ENCODE data around the gene S1PR3.
A peak's percentile ranks its signal among the peaks of the same experiment; 100 is the strongest.

S1PR3 gene

DNA sequence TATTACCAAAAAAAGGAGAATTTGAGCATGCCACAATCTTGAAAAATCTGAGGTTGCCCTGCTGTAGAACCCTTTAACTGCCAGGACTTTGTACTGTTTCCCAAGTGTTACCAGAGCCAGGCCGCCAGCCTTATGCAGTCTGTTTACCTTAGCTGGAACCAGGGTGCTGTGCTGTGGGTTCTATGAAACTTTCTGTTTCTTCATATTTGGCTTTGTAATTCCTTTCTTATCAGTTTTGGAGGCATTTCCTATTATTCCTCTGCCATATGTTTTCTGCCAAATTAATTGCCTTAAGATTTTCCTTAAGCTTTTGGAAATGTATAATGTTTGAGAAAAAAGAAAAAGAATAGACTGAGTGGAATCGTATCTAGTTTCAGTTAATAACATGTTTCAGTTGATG lies 2.1 kb downstream of the S1PR3 start:
- no peak for DNase-seq

DNA sequence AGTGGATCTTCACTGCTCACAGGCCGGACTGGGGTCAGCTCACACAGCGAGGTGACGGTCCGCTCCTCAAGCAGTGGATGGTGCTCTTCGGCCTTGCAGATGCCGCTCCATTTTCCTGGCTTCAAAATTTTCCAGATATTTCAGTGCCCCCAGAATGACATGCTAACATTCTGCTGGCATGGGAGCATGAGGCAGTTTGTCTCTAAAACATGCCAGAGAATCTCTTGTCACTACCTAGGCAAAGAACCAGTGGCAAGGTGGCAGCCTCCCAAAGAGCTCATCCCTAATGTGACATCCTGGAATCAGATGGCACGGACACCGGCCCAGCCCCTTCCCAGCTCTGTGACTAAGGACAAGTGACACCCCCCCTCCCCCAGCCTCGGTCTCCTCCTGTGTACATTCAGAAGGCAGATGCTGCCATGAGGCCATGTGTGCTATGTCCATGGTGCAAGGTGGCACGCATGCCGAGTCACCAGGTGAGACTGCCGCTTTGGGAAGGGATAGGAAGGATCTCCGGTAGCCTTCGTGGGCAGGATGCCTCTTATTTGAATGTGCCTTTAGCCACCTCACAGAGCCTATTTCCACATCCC lies 2.7 kb downstream of the S1PR3 start:
- no peak for DNase-seq

DNA sequence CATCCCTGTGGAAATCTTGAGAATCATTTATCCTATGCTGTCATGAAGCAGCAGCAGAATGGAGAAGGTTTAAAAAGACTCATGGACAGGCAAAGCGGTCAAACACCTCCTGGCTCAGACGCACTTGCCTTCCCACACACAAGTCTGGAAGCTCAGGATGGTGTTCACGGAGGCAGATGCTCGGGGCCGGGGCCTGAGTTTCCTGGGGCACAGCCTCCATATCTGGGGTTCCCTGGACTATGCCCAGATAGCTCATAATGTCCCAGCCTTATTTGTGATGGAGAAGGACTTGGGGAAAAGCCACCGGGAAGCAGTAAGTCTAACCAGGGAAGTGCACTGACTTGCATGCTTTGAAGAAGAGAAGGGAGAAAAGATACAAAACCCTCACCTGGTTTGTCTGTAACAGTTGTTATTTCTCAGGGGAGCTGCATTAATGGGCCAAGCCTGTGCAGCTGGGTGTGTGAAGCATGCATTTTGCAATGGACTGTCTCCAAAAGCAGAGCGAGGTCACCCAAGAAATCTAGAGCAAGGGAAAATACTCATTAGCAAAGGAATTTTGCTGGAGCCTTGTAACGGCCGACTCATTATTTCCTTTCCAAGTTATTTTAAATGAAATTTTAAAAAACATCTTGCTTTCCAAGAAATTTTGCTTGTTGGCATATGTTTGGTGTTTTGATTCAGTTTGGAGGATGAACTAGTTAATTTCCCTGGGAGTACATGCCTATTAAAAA lies 3.4 kb downstream of the S1PR3 start:
- DNase-seq = no peak

DNA sequence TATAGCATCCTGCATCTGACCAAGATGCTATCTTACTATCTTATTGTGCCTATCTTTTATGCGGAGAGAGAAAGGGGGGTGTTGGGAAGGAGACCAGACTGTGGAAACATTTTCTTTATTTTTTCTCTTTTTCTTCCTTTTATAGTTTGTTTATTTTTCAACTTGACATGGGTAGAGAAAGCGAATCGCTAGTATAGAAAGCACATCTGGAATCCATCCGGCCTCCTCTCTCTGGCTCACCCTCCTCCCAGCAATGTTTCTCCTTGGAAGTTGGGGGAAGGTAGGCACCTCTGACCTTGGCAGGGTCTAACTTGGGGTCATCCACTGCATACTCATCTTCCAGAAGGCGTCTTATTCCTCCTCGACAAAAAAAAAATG lies 3.9 kb downstream of the S1PR3 start:
- no peak for DNase-seq

DNA sequence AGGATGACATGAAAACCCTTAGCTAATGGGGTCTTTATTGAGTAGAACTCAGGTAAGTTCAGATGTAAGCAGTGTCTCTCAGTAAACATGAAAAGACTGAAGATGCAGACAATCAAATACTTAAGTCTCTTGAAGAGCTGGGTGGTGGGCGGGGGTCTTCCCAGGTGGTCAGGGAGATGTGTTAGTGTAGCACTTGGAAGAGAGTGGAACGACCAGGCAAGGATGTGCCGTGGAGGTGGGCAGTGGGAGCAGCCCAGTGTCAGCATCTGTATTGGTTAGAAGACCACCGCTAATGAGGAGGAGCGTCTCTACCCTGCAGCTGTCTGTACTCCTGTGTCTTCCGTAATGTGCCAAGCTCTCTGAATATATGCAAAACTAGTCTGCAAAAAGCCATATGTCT lies 4.4 kb downstream of the S1PR3 start:
- no peak for DNase-seq

DNA sequence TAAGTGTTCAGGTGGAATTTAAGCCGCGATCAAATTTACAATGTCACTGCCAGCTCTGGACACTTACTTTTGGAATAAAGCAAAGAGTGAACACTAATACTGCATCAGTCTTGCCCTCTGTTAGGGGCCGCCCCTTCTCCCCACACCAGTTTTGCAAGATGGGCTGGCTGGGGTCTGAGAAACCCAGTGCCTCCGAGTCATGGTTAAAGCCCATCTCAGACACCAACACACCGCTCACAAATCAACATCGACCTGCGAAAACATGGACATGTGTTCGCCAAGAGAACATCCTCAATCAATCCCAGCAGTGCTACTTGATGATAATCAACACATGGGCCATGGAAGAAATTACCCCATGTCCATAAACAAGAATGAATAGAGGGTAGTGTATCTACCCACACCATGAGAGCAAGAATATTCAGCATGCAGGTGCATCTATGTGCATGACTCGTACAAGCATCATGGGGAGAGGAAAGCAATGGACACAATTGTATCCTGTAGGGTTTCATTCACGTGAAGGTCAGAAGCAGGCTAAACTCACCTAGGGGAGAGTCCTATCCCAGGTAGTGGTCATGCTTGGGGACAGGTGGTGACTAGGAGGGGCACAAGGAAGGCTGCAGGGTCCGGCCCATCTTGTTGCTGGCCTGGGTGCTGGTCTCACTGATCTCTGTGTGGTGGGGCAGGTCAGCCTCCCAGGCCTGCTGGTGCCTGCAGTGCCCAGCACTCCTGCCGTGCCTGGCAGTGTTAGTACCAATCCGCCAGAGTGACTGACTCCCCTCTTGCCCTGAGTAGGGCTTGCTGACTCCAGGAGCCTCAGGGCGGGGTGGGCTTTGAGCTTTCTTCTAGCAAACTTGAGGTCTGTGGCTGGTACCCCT lies 5.0 kb downstream of the S1PR3 start:
- no peak for DNase-seq

DNA sequence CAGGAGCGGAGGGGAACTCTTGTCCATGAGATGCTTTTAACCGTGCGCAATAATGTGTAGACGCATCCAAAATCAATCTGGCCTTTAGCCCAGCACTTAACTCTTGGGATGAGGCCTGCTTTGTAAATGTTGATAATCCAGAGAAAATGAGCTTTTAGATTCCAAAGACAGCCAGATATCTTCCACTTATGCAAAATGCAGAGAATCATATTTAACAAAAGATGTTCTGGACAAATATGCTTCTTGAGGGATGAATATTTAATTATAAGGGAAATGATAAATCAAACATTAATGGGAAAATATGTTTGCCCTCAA lies 5.6 kb downstream of the S1PR3 start:
- no peak for DNase-seq

DNA sequence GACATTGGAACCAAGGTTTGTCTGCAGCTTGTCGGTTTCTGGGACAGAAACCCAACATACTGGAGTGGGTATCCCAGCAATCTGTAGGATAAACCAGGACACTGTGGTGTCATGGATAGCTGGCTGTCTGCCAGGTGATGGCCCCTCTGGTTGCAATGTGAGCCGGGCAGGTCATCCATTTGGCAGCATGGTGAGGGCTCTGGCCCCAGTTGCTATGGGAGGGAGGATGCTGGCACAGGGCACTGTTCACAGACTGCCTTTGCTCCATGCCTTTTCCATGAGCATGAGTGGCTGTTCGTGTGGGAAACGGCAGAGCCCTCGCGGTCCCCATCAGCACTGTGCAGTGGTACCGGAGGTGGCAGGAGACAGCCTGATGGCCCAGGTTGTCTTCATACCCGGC lies 6.4 kb downstream of the S1PR3 start:
- no peak for DNase-seq

DNA sequence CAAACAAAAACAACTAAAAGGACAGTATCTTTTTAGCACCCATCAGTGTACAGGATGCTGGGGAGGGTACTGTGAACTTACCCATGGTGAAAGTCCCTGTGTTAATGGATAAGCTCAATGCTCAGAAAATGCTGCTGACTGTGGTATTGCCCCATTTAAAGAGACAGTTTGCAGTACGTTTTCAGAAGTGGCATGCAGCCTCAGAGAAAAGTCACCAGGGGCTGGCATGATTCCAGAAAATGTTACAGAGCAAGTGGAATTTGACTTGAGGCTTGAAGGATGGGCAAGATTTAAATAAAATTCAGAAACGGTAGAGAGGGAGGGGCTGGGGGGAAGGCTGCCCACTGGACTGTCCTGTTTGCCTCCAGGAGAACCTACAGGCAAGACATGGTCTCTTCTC lies 7.2 kb downstream of the S1PR3 start:
- no peak for DNase-seq

DNA sequence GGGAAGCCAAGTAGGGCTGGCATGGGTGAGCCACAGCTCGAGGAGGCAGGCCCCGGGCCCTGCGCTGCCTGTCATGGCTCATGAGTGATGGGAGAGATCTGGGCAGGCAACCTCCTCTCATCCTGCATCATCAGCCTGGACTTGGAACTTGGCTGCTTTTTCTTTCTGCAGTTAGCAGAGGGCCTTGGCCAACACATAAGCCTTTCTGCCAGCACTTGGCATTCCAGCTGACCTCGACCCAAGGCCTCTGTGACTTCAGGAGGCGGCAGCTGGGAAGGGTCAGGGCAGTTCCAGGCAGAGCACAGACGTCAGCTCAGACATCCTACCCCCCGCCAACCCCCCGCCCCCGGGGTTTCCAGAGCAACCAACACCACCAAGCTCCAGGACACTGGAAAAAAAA lies 7.6 kb downstream of the S1PR3 start:
- DNase-seq = no peak

DNA sequence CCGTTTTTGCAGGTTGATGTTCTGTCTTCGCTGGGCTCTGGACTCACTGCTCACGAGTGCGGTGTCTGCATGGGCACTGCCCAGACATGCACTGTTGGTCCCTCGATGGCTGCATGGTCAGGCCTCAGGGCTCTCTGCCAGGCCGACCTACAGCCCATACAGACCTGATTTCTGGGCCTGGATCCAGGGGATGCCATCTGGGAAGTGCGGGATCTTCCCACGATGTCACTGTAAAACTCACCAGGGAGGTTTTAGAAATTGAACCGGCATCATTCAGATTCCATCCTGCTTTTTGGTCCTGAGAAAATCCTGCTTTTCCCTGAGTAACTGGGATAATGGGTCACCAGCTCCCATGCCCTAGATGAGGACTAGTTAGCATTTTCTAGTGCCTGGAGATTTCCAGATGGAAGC lies 9.1 kb downstream of the S1PR3 start:
- no peak for DNase-seq

DNA sequence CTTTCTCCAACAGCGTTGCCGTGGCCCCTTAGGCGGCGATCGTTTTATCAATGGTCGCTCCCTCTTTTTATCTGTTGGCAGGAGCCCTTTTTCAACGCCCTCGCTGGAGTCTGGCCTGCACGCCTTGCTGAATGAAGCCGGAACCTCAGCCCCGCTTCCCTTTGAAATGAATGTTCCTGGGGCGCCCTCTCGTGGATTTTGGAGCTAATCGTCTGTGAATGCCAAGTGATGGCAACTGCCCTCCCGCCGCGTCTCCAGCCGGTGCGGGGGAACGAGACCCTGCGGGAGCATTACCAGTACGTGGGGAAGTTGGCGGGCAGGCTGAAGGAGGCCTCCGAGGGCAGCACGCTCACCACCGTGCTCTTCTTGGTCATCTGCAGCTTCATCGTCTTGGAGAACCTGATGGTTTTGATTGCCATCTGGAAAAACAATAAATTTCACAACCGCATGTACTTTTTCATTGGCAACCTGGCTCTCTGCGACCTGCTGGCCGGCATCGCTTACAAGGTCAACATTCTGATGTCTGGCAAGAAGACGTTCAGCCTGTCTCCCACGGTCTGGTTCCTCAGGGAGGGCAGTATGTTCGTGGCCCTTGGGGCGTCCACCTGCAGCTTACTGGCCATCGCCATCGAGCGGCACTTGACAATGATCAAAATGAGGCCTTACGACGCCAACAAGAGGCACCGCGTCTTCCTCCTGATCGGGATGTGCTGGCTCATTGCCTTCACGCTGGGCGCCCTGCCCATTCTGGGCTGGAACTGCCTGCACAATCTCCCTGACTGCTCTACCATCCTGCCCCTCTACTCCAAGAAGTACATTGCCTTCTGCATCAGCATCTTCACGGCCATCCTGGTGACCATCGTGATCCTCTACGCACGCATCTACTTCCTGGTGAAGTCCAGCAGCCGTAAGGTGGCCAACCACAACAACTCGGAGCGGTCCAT lies 10.0 kb downstream of the S1PR3 start:
- peak; percentile 67 for DNase-seq

DNA sequence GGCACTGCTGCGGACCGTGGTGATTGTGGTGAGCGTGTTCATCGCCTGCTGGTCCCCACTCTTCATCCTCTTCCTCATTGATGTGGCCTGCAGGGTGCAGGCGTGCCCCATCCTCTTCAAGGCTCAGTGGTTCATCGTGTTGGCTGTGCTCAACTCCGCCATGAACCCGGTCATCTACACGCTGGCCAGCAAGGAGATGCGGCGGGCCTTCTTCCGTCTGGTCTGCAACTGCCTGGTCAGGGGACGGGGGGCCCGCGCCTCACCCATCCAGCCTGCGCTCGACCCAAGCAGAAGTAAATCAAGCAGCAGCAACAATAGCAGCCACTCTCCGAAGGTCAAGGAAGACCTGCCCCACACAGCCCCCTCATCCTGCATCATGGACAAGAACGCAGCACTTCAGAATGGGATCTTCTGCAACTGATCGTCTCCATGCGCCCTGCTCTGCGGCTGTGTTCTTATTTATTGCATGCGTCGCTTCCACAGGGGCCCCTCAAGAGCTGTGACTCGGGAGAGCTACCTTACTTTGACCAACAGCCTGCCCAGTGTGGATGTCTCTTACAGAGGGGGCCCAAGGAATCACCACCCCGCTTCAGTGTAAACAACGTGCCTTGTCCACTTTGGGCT lies 10.8 kb downstream of the S1PR3 start:
- DNase-seq = no peak

DNA sequence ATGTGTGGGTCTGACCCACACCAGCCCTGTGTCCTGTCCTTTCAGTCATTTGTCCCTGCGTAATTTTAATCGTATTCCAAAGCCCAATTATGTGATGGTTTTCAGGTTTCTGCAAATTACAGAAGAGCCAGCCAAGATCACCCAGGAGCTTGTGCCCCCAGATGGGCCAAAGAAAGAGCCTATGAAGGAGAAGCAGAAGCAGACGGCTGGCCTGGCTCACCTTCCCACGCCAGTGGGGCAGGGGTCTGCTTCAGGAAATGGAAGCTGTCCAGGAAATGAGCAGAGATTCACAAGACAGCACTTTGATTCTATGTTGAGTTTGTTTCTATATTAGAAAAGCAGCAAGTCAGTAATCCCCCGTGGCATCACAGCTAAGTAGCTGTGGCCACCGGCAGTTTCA lies 11.7 kb downstream of the S1PR3 start:
- DNase-seq = no peak

DNA sequence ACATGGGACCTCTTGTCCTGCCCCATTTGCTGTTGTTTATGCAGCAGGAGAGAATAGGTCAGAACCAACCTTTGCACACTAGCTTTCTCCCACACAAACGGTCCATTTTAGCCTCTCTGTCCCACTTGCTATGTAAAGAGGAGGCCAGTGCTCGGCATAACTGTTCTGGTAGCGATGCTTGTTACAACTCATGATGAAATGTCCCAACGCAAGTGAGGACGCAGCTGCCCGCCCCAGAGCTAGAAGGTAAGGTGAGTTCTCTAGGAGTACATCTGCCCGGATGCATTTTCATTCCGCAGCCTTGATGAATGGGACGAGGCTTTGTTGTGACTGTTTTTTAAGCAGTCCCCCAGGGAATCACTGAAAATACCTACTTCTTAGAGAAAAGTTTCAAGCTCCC lies 14.1 kb downstream of the S1PR3 start:
- no peak for DNase-seq

DNA sequence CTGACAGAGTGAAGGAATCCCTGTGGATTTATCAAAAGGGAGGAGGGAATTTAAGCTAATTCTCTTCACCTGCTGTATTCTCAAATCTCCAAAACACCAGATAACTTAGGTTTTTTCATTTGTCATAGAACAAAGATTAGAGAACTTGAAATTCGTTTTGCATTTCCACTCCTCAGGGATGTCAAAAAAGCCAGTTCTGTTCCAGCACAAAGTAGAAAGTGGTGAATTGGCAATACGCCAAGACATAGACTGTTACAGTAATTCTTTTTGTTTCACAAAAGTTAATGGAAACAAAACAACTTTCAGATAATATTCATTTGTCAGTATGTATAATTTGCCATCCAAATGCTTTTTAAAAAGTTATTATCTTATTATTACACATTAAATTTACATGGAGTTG lies 15.0 kb downstream of the S1PR3 start:
- no peak for DNase-seq

DNA sequence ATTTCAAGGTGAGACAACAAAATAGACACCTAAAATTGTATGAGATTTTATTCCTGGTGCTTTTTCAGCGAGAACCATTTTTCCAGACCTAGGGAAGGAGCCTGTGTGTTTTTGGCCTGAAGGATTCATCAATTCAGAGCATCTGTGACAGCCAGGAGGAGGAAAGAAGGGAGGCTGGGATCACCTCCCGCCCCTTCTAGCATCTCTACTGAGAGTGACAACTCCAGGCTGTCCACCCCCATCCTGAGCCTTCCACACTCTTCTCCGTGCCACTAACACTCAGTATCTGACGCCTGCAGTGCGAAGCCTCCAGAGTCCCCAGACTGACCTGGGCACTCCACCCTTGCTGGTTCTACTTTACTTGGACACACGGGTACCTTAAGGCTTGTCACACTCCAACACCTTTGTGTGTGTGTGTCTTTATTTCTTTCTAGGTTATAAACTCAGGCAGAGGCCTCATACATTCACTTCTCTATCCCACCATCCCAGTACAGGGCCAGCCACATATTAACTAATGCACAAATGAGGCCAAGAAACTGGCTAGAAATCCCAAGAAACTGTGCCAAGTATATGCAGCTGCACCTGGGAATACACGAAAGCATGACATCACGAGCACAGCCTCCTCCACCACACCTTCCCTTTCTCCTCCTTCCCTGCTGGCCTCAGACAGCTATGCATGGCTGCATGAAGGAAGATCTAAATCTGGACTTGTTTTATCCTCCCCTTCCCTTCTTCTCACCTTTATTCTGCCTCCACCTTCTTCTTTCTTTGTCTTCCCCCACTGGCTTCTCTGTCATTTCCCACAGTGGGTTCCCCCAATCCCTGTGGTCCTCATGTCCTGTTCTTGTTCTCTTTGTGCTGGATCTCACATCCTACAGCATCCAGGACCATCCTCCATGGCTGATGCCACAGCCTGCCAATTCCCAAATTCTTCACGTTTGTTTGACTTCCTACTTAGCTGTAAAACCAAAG lies 16.0 kb downstream of the S1PR3 start:
- no peak for DNase-seq

DNA sequence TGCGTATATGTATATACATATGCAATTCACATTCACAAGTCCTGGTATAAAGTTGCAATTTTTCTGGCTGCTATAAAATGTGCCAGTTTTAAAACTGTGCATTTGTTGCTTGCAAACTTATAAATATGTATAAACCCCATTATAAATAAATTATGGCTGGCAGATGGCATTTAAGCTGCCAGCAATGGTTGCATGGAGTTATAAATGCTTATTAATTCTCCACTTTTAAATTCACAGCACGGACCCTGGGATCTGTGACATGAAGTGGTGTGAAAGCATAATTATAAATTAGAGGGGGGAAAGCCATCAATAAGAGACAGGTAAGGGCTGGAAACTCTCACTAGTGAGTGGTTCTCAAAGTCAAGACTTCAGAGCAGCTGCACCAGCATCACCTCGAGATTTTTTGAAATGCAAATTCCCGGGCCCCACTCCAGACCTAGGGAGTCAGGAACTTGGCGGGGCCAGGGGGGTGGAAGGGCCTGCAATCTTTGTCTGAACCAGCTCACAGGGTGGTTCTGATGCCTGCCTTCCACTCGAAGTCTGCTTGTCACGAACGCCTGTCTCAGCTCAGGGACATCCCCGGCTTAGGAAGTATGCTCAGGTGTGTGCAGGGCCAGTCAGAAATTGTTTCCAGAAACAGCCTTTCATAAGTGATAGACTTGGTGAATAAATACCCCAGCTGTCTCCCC lies 16.9 kb downstream of the S1PR3 start:
- no peak for DNase-seq

DNA sequence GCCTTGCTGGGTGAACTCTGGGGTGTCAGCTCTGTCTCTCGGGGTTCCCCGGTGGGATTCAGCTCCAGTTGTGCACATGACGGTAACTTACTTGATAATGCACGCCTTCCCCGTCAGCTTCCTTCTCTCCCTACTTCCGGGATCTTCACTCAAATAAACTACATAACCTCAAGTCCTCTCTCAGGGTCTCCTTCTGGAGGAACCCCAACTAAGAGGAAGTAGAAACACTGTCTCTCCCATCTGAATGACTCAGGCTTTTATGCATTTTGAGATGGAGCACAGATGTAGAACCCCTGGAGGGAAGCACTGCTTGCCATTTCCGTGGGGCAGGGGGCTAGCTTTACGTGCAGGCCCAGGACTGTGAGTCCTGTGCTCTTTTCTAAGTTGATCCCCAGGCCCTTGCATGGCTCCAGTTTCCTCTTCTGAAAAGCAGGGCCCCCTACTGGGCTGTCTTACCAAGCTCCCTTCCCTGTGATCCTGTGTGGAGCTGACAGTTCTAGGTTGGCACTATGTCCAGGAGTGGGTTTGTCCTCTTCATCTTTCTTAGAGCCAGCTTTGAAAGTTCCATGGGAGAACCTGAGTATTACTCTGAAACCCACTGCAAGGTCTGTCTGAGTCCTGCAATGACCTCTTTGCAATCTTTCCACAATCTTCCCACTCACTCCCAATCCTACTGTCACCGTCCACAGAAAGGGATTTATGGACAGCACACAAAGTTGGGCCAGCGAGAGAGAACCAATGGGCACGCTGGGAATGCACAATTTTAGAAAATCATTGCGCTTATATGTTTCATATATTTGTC lies 17.7 kb downstream of the S1PR3 start:
- DNase-seq = no peak

DNA sequence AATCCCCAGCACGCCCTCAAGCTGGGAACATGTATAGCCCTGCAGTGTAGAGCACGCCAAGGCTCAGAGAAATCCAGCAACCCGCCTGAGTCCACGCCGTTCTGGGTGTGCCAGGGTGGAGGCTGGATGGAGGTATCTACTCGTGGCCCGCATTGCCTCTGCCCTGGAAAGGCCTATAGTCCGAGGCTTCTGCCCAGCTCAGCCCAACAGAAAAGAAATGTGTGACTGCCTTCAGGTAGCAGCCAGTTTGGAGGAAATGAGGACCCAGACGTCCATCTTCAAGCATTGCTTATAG lies 18.2 kb downstream of the S1PR3 start:
- no peak for DNase-seq

All from CD4-positive, alpha-beta T cell treated with Interleukin-10 for 1 hour (primary cell).